Gastrocnemius medialis (tissue), 4 donors: Measurements from ENCODE around the gene RALGAPA1. TPM values are rescaled to one million over a fixed set of nuclear protein-coding genes. Genes with fewer than 3 reads are reported as not detected.

Experiments used
- ATAC-seq, 2 donors: fragments of 150-250 bp; one replicate each; pipeline ENCODE4 v1.9.1; 2016
- DNase-seq, 2 donors: peaks; one replicate each; pipeline ENCODE4 v3.0.0-alpha.2; 2019
- H3K27ac ChIP-seq, 4 donors: fragments of 200-600 bp; sonication (generic); 1 replicate in 1 of 4; 2 replicates in 3 of 4; pipeline ENCODE4 v1.5.1; 2016 to 2018; ENCODE audit warnings: mild to moderate bottlenecking in 2 of 4, moderate library complexity in 1 of 4
- H3K27me3 ChIP-seq, 3 donors: fragments of 200-600 bp; sonication (generic) in 2 of 3; 1 replicate in 1 of 3; 2 replicates in 2 of 3; pipeline versions ENCODE4 v1.5.1 to v1.6.0; 2016 to 2019; ENCODE audit warnings: mild to moderate bottlenecking in 1 of 3, moderate library complexity in 1 of 3
- H3K36me3 ChIP-seq, 2 donors: fragments of 200-600 bp; sonication (generic) in 1 of 2; one replicate each; pipeline ENCODE4 v1.5.1; 2017 to 2018
- H3K4me1 ChIP-seq, 2 donors: fragments of 200-600 bp; sonication (generic) in 1 of 2; one replicate each; pipeline ENCODE4 v1.5.1; 2016 to 2017; ENCODE audit warnings: mild to moderate bottlenecking in 2 of 2
- H3K4me3 ChIP-seq, 4 donors: fragments of 200-600 bp; sonication (generic) in 3 of 4; 1 replicate in 1 of 4; 2 replicates in 3 of 4; pipeline ENCODE4 v1.5.1; 2016 to 2019; ENCODE audit warnings: mild to moderate bottlenecking in 2 of 4
- H3K9me3 ChIP-seq, 3 donors: fragments of 200-600 bp; sonication (generic) in 2 of 3; 1 replicate in 1 of 3; 2 replicates in 2 of 3; pipeline ENCODE4 v1.5.1; 2016 to 2019
- CTCF ChIP-seq, 5 experiments: fragments of 450-650 bp in 3 of 5; fragments of 200-600 bp in 2 of 5; sonication (generic) in 2 of 5; IDR thresholded peaks in 4 of 5; conservative IDR thresholded peaks in 1 of 5; 1 replicate in 4 of 5; 2 replicates in 1 of 5; pipeline ENCODE4 v1.5.1; 2016 to 2019; ENCODE audit warnings: antibody characterized with exemption in 5 of 5, mild to moderate bottlenecking in 3 of 5, moderate library complexity in 3 of 5
- POLR2A ChIP-seq, 2 donors: fragments of 450-650 bp; IDR thresholded peaks; one replicate each; pipeline ENCODE4 v1.6.1; 2017; ENCODE audit warnings: antibody characterized with exemption in 2 of 2, mild to moderate bottlenecking in 2 of 2, moderate library complexity in 2 of 2
- in situ Hi-C, 4 donors: fragments of 200-750 bp; cut with MboI; loops; one replicate each; pipeline versions ENCODE4 v1.15.0 to v1.8.0; 2017; ENCODE audit warnings: low sequenced_read_pairs in 4 of 4
- intact Hi-C: fragments of 100-400 bp; cut with DNase I; formaldehyde crosslinking; loops from one replicate; pipeline ENCODE4 v1.15.1; 2023; ENCODE audit warnings: low total_unique reads
- total RNA-seq, 4 donors: library from RNA; depleted of rRNA; stranded (reverse); fragments of >200 nt; gene quantifications; one replicate each; pipeline versions ENCODE4 v1.1.0 to v1.2.3, GENCODE V29; 2016

The RALGAPA1 gene
- total RNA-seq, 4 donors from 2014 or later = 26.0 to 55.9 (median 30.2) TPM

- DNase-seq (no peak), ATAC-seq (no peak)
- Histone ChIP-seq H3K27me3 (no peaks in the 10 kb centered on the region), H3K36me3 (no peaks in the 10 kb centered on the region), H3K4me1 (no peaks in the 10 kb centered on the region), H3K9me3 (no peaks in the 10 kb centered on the region), H3K27ac (no peak overlapping the region), H3K4me3 (no peak overlapping the region)
- TF ChIP-seq CTCF (IDR thresholded peaks at IDR 0.05 in 4 of 5, conservative IDR thresholded peaks at IDR 0.05 in 1 of 5) (no peak), POLR2A (IDR thresholded peaks at IDR 0.05) (no peak)
- in situ Hi-C loops = no loop called here
- intact Hi-C loops = loop anchor here (10.0 kb wide), 1 partner anchor 115 kb away; no protein-coding TSS in a partner anchor
Observed at GRCh38 chr14:35699791-35700444, 109.2 kb downstream of the RALGAPA1 start.

GRCh38 chr14:35696575-35696974, 112.5 kb downstream of the RALGAPA1 start:
- DNase-seq (no peak), ATAC-seq (no peak)
- Histone ChIP-seq H3K4me1 (no peaks in the 10 kb centered on the region), H3K36me3 (no peaks in the 10 kb centered on the region), H3K4me3 (no peak overlapping the region), H3K27me3 (no peaks in the 10 kb centered on the region), H3K9me3 (no peaks in the 10 kb centered on the region), H3K27ac (no peak overlapping the region)
- in situ Hi-C loops = no loop called here
- intact Hi-C loops = loop anchor here (10.0 kb wide), 1 partner anchor 118 kb away; no protein-coding TSS in a partner anchor
- no peak for TF ChIP-seq CTCF (IDR thresholded peaks at IDR 0.05 in 4 of 5, conservative IDR thresholded peaks at IDR 0.05 in 1 of 5)

- no peaks in the 10 kb centered on the region for H3K9me3 ChIP-seq
- DNase-seq (no peak), ATAC-seq (no peak)
- H3K27me3 ChIP-seq = no peaks in the 10 kb centered on the region
- intact Hi-C loops = loop anchor here (10.0 kb wide), 1 partner anchor 119 kb away; no protein-coding TSS in a partner anchor
- TF ChIP-seq CTCF (IDR thresholded peaks at IDR 0.05 in 4 of 5, conservative IDR thresholded peaks at IDR 0.05 in 1 of 5) = no peak
- TF ChIP-seq POLR2A (IDR thresholded peaks at IDR 0.05) = no peak
- in situ Hi-C loops = no loop called here
- no peaks in the 10 kb centered on the region for H3K4me1 ChIP-seq
- no peak overlapping the region for H3K4me3 ChIP-seq
- H3K27ac ChIP-seq = no peak overlapping the region
- no peaks in the 10 kb centered on the region for H3K36me3 ChIP-seq
Observed at GRCh38 chr14:35696119-35696518, 113.0 kb downstream of the RALGAPA1 start.

GRCh38 chr14:35695647-35696046, 113.4 kb downstream of the RALGAPA1 start:
- in situ Hi-C loops = no loop called here
- intact Hi-C loops = loop anchor here (10.0 kb wide), 1 partner anchor 119 kb away; no protein-coding TSS in a partner anchor

More at GRCh38 chr14:35695647-35696046, 113.4 kb downstream of the RALGAPA1 start:
- ATAC-seq = no peak
- H3K27ac ChIP-seq = no peak overlapping the region
- DNase-seq = no peak
- no peak overlapping the region for H3K4me3 ChIP-seq
- H3K9me3 ChIP-seq = no peaks in the 10 kb centered on the region
- no peaks in the 10 kb centered on the region for H3K36me3 ChIP-seq
- H3K27me3 ChIP-seq = no peaks in the 10 kb centered on the region
- TF ChIP-seq POLR2A (IDR thresholded peaks at IDR 0.05) (no peak), CTCF (IDR thresholded peaks at IDR 0.05 in 4 of 5, conservative IDR thresholded peaks at IDR 0.05 in 1 of 5) (no peak)
- no peaks in the 10 kb centered on the region for H3K4me1 ChIP-seq
